K562 (cell line): ENCODE results near the gene ADD1. TPM values are rescaled to one million over a fixed set of nuclear protein-coding genes. Genes with fewer than 3 reads are reported as not detected.

ENCODE experiments used
- CREM ChIP-seq: IDR thresholded peaks from 2 replicates; pipeline ENCODE4 v1.6.1; 2014; ENCODE audit warnings: antibody characterized with exemption, low read depth
- DMBX1 ChIP-seq: fragments of 250-450 bp; sonication (Bioruptor Pico); IDR thresholded peaks from 2 replicates; pipeline ENCODE4 v1.8.0; 2022; ENCODE audit warnings: inconsistent platforms, mild to moderate bottlenecking, moderate library complexity, borderline replicate concordance
- GTF2A2 ChIP-seq: IDR thresholded peaks from 2 replicates; pipeline ENCODE4 v1.6.1; 2016; ENCODE audit warnings: mild to moderate bottlenecking, missing genetic modification characterization, missing compliant biosample characterization
- JUND ChIP-seq, 2 experiments: IDR thresholded peaks; 2 replicates in 1 of 2; 3 replicates in 1 of 2; pipeline ENCODE4 v1.6.1; 2011; ENCODE audit warnings: borderline replicate concordance in 2 of 2, low read depth in 2 of 2, low read length in 2 of 2, improper control_type of control experiment in 1 of 2, missing biosample characterization in 1 of 2, missing genetic modification characterization in 1 of 2, missing genetic modification reagents in 1 of 2
- NR2C2 ChIP-seq, 2 experiments: fragments of 200-800 bp in 1 of 2; sonication (Bioruptor generic) in 1 of 2; sonication (generic) in 1 of 2; formaldehyde crosslinking in 1 of 2; IDR thresholded peaks; 2 replicates each; pipeline versions ENCODE4 v1.6.1 to v1.8.0; 2016 to 2022; ENCODE audit warnings: mild to moderate bottlenecking in 1 of 2, missing compliant biosample characterization in 1 of 2, missing genetic modification characterization in 1 of 2, missing genetic modification reagents in 1 of 2
- PHB2 ChIP-seq: fragments of 450-650 bp; IDR thresholded peaks from 2 replicates; pipeline ENCODE4 v1.6.1; 2017; ENCODE audit warnings: low read depth
- RBBP5 ChIP-seq: fragments of 200-600 bp; sonication (generic); IDR thresholded peaks from 2 replicates; pipeline ENCODE4 v1.6.1; 2012; ENCODE audit warnings: borderline replicate concordance, mild to moderate bottlenecking, low read length, control low read depth, inconsistent platforms; ENCODE audit not compliant: insufficient read depth, poor library complexity, severe bottlenecking
- RBM39 ChIP-seq: fragments of 200-400 bp; formaldehyde crosslinking; optimal IDR thresholded peaks from 2 replicates; pipeline ENCODE3; 2018; ENCODE audit warnings: low read depth, low read length
- SAFB2 ChIP-seq: fragments of 200-400 bp; formaldehyde crosslinking; IDR thresholded peaks from 2 replicates; pipeline ENCODE4 v1.6.1; 2018; ENCODE audit warnings: borderline replicate concordance, low read length, low read depth, moderate library complexity; ENCODE audit not compliant: severe bottlenecking
- SMAD2 ChIP-seq: fragments of 150-350 bp; IDR thresholded peaks from 2 replicates; pipeline ENCODE4 v1.6.1; 2014; ENCODE audit warnings: low read depth, mild to moderate bottlenecking, low read length
- SUPT5H ChIP-seq: fragments of 450-650 bp; IDR thresholded peaks from 2 replicates; pipeline ENCODE4 v1.6.1; 2016
- TAF7 ChIP-seq: fragments of 450-650 bp; IDR thresholded peaks from 2 replicates; pipeline ENCODE4 v1.6.1; 2016; ENCODE audit warnings: missing genetic modification characterization, missing compliant biosample characterization
- ZNF121 ChIP-seq: sonication (generic); formaldehyde crosslinking; conservative IDR thresholded peaks from 2 replicates; pipeline ENCODE4 v1.8.0; 2022; ENCODE audit warnings: missing genetic modification reagents
- ZNF57 ChIP-seq: fragments of 450-650 bp; formaldehyde crosslinking; IDR thresholded peaks from 2 replicates; pipeline ENCODE4 v1.4.0; 2020; ENCODE audit warnings: mild to moderate bottlenecking, moderate library complexity
- polyA plus RNA-seq, 8 experiments: library from polyadenylated mRNA; depleted of rRNA in 4 of 8; stranded (reverse) in 5 of 8; unstranded in 3 of 8; fragments of >200 nt; fragmentation: Nextera tagmentation in 2 of 8; fragmentation: Illumina TruSeq in 1 of 8; extraction: Ambion mirVana in 2 of 8; extraction: Trizol in 1 of 8; gene quantifications; 2 replicates each; pipeline versions ENCODE4 v1.2.1 to v1.2.3, GENCODE V29; 2011 to 2014; ENCODE audit warnings: inconsistent platforms in 1 of 8, missing spikeins in 1 of 8
- total RNA-seq, 7 experiments: library from RNA; depleted of rRNA in 6 of 7; stranded (reverse); fragments of >200 nt in 6 of 7; fragmentation: Illumina TruSeq in 2 of 7; extraction: Trizol in 2 of 7; gene quantifications; 2 replicates each; pipeline versions ENCODE4 v1.2.1 to v1.2.3, GENCODE V29; 2011 to 2021; ENCODE audit warnings: low replicate concordance in 1 of 7
- TF ChIP-seq, protein P1 (sequence below): sonication (generic); formaldehyde crosslinking; IDR thresholded peaks from 2 replicates; pipeline ENCODE4 v1.8.1; 2023; ENCODE audit warnings: mild to moderate bottlenecking, missing genetic modification reagents
- TF ChIP-seq, protein P2 (sequence below): fragments of 450-650 bp; formaldehyde crosslinking; IDR thresholded peaks from 2 replicates; pipeline ENCODE4 v1.4.0; 2022; ENCODE audit warnings: missing genetic modification characterization
- TF ChIP-seq, protein P3 (sequence below): fragments of 250-450 bp; sonication (Bioruptor Pico); IDR thresholded peaks from 2 replicates; pipeline ENCODE4 v1.5.1; 2021; ENCODE audit warnings: mild to moderate bottlenecking
- TF ChIP-seq, protein P4 (sequence below): fragments of 250-450 bp; sonication (Bioruptor Pico); IDR thresholded peaks from 2 replicates; pipeline ENCODE4 v1.9.0; 2021; ENCODE audit warnings: mild to moderate bottlenecking
- TF ChIP-seq, protein P5 (sequence below): IDR thresholded peaks from 2 replicates; pipeline ENCODE4 v1.6.1; 2012; ENCODE audit warnings: low read depth, low read length, improper control_type of control experiment, borderline replicate concordance

The ADD1 gene
- total and polyA plus RNA-seq, 9 of the 15 experiments (the other 6 are each of a cell fraction or from before 2014, with no cell fraction given) = 17.5 to 153 (median 74.0) TPM

- TF ChIP-seq, protein P1, sequence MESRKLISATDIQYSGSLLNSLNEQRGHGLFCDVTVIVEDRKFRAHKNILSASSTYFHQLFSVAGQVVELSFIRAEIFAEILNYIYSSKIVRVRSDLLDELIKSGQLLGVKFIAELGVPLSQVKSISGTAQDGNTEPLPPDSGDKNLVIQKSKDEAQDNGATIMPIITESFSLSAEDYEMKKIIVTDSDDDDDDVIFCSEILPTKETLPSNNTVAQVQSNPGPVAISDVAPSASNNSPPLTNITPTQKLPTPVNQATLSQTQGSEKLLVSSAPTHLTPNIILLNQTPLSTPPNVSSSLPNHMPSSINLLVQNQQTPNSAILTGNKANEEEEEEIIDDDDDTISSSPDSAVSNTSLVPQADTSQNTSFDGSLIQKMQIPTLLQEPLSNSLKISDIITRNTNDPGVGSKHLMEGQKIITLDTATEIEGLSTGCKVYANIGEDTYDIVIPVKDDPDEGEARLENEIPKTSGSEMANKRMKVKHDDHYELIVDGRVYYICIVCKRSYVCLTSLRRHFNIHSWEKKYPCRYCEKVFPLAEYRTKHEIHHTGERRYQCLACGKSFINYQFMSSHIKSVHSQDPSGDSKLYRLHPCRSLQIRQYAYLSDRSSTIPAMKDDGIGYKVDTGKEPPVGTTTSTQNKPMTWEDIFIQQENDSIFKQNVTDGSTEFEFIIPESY (CRISPR knock-in tag) = no peak
- TF ChIP-seq CREM (peak; percentile 71), SUPT5H (no peak), JUND (IDR thresholded peaks at IDR 0.05; ENCODE audit: borderline replicate concordance, low read depth, low read length) (no peak), JUND (tag; IDR thresholded peaks at IDR 0.05; ENCODE audit: borderline replicate concordance, low read depth, low read length) (no peak), TAF7 (tag) (no peak), ZNF121 (no peak), PHB2 (no peak), RBM39 (no peak), GTF2A2 (tag) (no peak), SMAD2 (no peak), NR2C2 (CRISPR knock-in tag; IDR thresholded peaks at IDR 0.05) (0 out of 2 replicates have a peak, but pooled peaks have one; percentile 6), NR2C2 (tag; IDR thresholded peaks at IDR 0.05) (no peak), SAFB2 (no peak), ZNF57 (CRISPR knock-in tag) (no peak), RBBP5 (no peak), DMBX1 (no peak)
- TF ChIP-seq, protein P2, sequence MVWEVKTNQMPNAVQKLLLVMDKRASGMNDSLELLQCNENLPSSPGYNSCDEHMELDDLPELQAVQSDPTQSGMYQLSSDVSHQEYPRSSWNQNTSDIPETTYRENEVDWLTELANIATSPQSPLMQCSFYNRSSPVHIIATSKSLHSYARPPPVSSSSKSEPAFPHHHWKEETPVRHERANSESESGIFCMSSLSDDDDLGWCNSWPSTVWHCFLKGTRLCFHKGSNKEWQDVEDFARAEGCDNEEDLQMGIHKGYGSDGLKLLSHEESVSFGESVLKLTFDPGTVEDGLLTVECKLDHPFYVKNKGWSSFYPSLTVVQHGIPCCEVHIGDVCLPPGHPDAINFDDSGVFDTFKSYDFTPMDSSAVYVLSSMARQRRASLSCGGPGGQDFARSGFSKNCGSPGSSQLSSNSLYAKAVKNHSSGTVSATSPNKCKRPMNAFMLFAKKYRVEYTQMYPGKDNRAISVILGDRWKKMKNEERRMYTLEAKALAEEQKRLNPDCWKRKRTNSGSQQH (CRISPR knock-in tag) = no peak
- TF ChIP-seq, protein P3, sequence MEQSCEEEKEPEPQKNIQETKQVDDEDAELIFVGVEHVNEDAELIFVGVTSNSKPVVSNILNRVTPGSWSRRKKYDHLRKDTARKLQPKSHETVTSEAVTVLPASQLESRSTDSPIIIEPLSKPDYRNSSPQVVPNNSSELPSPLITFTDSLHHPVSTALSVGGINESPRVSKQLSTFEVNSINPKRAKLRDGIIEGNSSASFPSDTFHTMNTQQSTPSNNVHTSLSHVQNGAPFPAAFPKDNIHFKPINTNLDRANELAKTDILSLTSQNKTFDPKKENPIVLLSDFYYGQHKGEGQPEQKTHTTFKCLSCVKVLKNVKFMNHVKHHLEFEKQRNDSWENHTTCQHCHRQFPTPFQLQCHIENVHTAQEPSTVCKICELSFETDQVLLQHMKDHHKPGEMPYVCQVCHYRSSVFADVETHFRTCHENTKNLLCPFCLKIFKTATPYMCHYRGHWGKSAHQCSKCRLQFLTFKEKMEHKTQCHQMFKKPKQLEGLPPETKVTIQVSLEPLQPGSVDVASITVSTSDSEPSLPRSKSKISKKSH = no peak
- TF ChIP-seq, protein P4, sequence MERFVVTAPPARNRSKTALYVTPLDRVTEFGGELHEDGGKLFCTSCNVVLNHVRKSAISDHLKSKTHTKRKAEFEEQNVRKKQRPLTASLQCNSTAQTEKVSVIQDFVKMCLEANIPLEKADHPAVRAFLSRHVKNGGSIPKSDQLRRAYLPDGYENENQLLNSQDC = no peak
- TF ChIP-seq, protein P5, sequence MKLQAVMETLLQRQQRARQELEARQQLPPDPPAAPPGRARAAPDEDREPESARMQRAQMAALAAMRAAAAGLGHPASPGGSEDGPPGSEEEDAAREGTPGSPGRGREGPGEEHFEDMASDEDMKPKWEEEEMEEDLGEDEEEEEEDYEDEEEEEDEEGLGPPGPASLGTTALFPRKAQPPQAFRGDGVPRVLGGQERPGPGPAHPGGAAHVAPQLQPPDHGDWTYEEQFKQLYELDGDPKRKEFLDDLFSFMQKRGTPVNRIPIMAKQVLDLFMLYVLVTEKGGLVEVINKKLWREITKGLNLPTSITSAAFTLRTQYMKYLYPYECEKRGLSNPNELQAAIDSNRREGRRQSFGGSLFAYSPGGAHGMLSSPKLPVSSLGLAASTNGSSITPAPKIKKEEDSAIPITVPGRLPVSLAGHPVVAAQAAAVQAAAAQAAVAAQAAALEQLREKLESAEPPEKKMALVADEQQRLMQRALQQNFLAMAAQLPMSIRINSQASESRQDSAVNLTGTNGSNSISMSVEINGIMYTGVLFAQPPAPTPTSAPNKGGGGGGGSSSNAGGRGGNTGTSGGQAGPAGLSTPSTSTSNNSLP = no peak
Measured at GRCh38 chr4:2962614-2963174, 119.0 kb downstream of the ADD1 start (continued).
